ENCODE data around the gene HOXA13. TPM values are rescaled to one million over a fixed set of nuclear protein-coding genes. Genes with fewer than 3 reads are reported as not detected.
A peak's percentile ranks its signal among the peaks of the same experiment; 100 is the strongest.

HOXA13 gene
- total and polyA plus RNA-seq, 4 donors, result 0.38 TPM; not detected in 3

- ATAC-seq (ENCODE audit: low FRiP score) (no peak), DNase-seq (peak in 1 of 2 donors; percentile 77)
- Histone ChIP-seq H3K4me1 (ENCODE audit: control insufficient read depth in 1 of 2, insufficient read depth in 2 of 2, low read length in 2 of 2) (no peaks in the 10 kb centered on the region), H3K9me3 (ENCODE audit: control insufficient read depth, low read length) (no peaks in the 10 kb centered on the region), H3K36me3 (ENCODE audit: control insufficient read depth in 1 of 2, insufficient read depth in 2 of 2, low read length in 1 of 2) (no peaks in the 10 kb centered on the region), H3K27me3 (ENCODE audit: control insufficient read depth in 1 of 2, insufficient read depth in 2 of 2, low read length in 1 of 2) (no peaks in the 10 kb centered on the region), H3K27ac (ENCODE audit: low read depth in 1 of 2, low read length in 2 of 2) (peak overlapping the region in 1 of 2 donors; percentile 38), H3K4me3 (ENCODE audit: low read length in 2 of 2) (peak overlapping the region; percentile 7 to 33)
- intact Hi-C loops (cut with DNase I), result loop anchor here in 1 of 2 donors (5.0 to 10.0 kb wide), 2 partner anchors 945 to 1293 kb away; partner anchors contain the start of genes CBX3 and HNRNPA2B1
- WGBS, 2 donors, result 51 to 60% methylated on average over 13 of the region's 13 CpGs
These were observed 49.9 kb downstream of the HOXA13 start for GRCh38 chr7:27149842-27150567.

GRCh38 chr7:27148756-27149641 is 50.9 kb downstream of the HOXA13 start:
- no peaks in the 10 kb centered on the region for H3K4me1 ChIP-seq (ENCODE audit: control insufficient read depth in 1 of 2, insufficient read depth in 2 of 2, low read length in 2 of 2)
- 53 to 59% methylated on average over 30 of the region's 30 CpGs for WGBS, 2 donors
- intact Hi-C loops (cut with DNase I), result no loop called here
- peak overlapping the region in 1 of 2 donors; percentile 28 for H3K4me3 ChIP-seq (ENCODE audit: low read length in 2 of 2)
- no peaks in the 10 kb centered on the region for H3K27me3 ChIP-seq (ENCODE audit: control insufficient read depth in 1 of 2, insufficient read depth in 2 of 2, low read length in 1 of 2)
- peak overlapping the region in 1 of 2 donors; percentile 20 for H3K27ac ChIP-seq (ENCODE audit: low read depth in 1 of 2, low read length in 2 of 2)
- H3K9me3 ChIP-seq (ENCODE audit: control insufficient read depth, low read length), result no peaks in the 10 kb centered on the region
- H3K36me3 ChIP-seq (ENCODE audit: control insufficient read depth in 1 of 2, insufficient read depth in 2 of 2, low read length in 1 of 2), result no peaks in the 10 kb centered on the region
- ATAC-seq (ENCODE audit: low FRiP score) (no peak), DNase-seq (no peak)

DNA sequence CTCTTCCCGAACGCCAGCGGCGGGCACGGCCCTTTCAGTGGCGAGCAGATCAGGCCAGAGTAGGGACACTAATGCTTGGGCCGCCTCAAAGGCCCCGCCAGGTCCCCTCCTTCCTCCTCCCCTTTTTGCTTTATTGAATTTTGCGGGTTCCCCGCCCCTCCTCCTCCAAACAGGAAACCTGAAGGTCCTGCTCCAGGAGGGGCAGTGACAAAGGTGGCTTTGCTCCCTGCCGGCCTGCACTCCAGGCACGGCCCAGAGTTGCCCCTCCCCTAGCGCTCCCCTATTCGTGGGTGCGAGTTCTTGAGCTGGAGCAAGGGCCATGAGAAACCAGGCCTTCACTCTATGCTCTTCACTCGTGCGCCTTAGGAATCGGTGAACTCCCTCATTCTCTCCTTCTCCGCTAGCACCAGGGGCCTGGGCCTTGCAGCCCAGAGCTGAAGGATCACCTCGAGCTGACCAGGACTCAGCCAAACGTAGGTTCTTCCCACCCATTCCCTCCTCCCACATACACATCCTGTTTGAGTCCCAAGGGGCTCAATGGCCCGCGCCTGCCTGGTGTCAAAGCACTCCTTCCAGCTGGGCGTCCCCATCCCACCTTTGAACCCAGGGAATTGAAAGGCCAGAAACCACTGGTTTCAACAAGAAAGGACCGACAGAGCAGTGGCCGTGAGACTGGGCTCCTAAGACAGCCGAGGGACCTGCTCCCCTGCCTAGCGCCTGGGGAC is 51.7 kb downstream of the HOXA13 start:
- Histone ChIP-seq H3K4me1 (ENCODE audit: control insufficient read depth in 1 of 2, insufficient read depth in 2 of 2, low read length in 2 of 2) (no peaks in the 10 kb centered on the region), H3K36me3 (ENCODE audit: control insufficient read depth in 1 of 2, insufficient read depth in 2 of 2, low read length in 1 of 2) (no peaks in the 10 kb centered on the region), H3K27me3 (ENCODE audit: control insufficient read depth in 1 of 2, insufficient read depth in 2 of 2, low read length in 1 of 2) (no peaks in the 10 kb centered on the region), H3K27ac (ENCODE audit: low read depth in 1 of 2, low read length in 2 of 2) (peak overlapping the region; percentile 16 to 20), H3K9me3 (ENCODE audit: control insufficient read depth, low read length) (no peaks in the 10 kb centered on the region), H3K4me3 (ENCODE audit: low read length in 2 of 2) (peak overlapping the region in 1 of 2 donors; percentile 28)
- no peak for ATAC-seq (ENCODE audit: low FRiP score)
- intact Hi-C loops (cut with DNase I), result no loop called here
- WGBS, 2 donors, result 25 to 29% methylated on average over 28 of the region's 28 CpGs
- DNase-seq, result no peak

- H3K4me1 ChIP-seq (ENCODE audit: control insufficient read depth in 1 of 2, insufficient read depth in 2 of 2, low read length in 2 of 2), result no peaks in the 10 kb centered on the region
- H3K9me3 ChIP-seq (ENCODE audit: control insufficient read depth, low read length), result no peaks in the 10 kb centered on the region
- no peaks in the 10 kb centered on the region for H3K27me3 ChIP-seq (ENCODE audit: control insufficient read depth in 1 of 2, insufficient read depth in 2 of 2, low read length in 1 of 2)
- WGBS, 2 donors, result 22 to 30% methylated on average over 63 of the region's 63 CpGs
- peak within 1 kb of the TSS; percentile 8 to 28 for H3K4me3 ChIP-seq (ENCODE audit: low read length in 2 of 2)
- DNase-seq (peak; percentile 78 to 92), ATAC-seq (ENCODE audit: low FRiP score) (no peak)
- no peaks in the 10 kb centered on the region for H3K36me3 ChIP-seq (ENCODE audit: control insufficient read depth in 1 of 2, insufficient read depth in 2 of 2, low read length in 1 of 2)
- peak within 1 kb of the TSS; percentile 16 to 35 for H3K27ac ChIP-seq (ENCODE audit: low read depth in 1 of 2, low read length in 2 of 2)
- intact Hi-C loops (cut with DNase I), result no loop called here
These were observed 52.5 kb downstream of the HOXA13 start, which contains the start of gene HOXA6 for GRCh38 chr7:27147199-27148030. Gene HOXA6, minus strand, starts transcription at chr7:27147774. Its CDS starts 25 bp downstream, at chr7:27147749.

GRCh38 chr7:27146491-27147198 is 53.2 kb downstream of the HOXA13 start:
- ATAC-seq (ENCODE audit: low FRiP score) (no peak), DNase-seq (no peak)
- no peaks in the 10 kb centered on the region for H3K27me3 ChIP-seq (ENCODE audit: control insufficient read depth in 1 of 2, insufficient read depth in 2 of 2, low read length in 1 of 2)
- no peaks in the 10 kb centered on the region for H3K36me3 ChIP-seq (ENCODE audit: control insufficient read depth in 1 of 2, insufficient read depth in 2 of 2, low read length in 1 of 2)
- intact Hi-C loops (cut with DNase I), result no loop called here
- no peak overlapping the region for H3K27ac ChIP-seq (ENCODE audit: low read depth in 1 of 2, low read length in 2 of 2)
- H3K4me1 ChIP-seq (ENCODE audit: control insufficient read depth in 1 of 2, insufficient read depth in 2 of 2, low read length in 2 of 2), result no peaks in the 10 kb centered on the region
- WGBS, 2 donors, result 75 to 89% methylated on average over 4 to 5 of the region's 5 CpGs
- no peaks in the 10 kb centered on the region for H3K9me3 ChIP-seq (ENCODE audit: control insufficient read depth, low read length)
- H3K4me3 ChIP-seq (ENCODE audit: low read length in 2 of 2), result no peak overlapping the region

DNA sequence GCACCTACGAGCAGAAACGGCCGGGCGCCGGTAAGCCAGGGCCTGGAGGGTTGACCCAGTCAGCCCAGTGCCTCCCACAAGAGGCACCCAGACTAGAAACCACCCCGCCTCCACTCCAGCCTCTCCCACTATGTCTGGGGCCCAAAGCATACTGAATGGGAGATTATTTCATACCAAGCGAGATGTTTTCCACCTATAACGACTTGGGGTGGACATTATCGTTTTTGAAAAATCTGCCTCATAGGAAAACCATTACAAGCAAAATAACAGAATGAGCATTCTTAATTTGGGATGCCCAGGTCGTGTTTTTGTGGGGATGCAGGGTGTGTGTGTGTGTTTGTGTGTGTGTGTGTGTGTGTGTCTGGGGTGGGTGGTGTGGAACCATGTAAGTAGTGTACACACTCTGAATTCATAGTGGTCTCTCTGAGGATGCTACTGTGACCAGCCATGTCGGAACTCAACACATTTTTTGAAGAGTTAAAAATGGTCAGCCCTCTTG is 53.9 kb downstream of the HOXA13 start:
- intact Hi-C loops (cut with DNase I), result no loop called here

DNA sequence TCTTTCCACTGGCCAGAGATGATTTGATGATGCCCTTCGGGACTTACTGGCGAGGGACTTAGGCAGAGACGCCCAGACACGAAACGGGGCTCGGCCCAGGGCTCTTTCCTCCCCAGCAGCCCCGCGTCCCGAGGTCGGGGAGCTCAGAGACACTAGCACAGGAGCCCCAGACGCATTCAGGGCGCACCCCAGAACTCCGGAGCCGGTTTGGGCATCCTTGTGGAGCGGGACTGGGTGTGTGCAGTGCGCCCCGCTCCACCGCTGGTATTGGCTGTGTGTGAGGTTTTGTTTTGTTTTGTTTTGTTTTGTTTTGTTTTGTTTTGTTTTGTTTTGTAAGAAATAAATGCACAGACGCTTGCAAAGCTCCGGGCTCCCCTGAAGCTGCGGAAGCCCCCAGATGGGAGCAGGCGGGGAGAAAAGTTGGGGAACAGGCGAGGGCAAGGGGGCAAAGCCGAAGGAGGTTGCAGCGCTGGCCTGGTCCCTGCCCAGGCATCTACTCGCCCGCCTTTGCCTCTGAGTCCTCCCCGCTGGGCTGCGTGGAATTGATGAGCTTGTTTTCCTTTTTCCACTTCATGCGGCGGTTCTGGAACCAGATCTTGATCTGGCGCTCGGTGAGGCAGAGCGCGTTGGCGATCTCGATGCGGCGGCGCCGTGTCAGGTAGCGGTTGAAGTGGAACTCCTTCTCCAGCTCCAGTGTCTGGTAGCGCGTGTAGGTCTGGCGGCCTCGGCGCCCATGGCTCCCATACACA is 54.6 kb downstream of the HOXA13 start:
- Histone ChIP-seq H3K9me3 (ENCODE audit: control insufficient read depth, low read length) (no peaks in the 10 kb centered on the region), H3K4me3 (ENCODE audit: low read length in 2 of 2) (no peak overlapping the region), H3K27ac (ENCODE audit: low read depth in 1 of 2, low read length in 2 of 2) (no peak overlapping the region), H3K4me1 (ENCODE audit: control insufficient read depth in 1 of 2, insufficient read depth in 2 of 2, low read length in 2 of 2) (no peaks in the 10 kb centered on the region), H3K36me3 (ENCODE audit: control insufficient read depth in 1 of 2, insufficient read depth in 2 of 2, low read length in 1 of 2) (no peaks in the 10 kb centered on the region), H3K27me3 (ENCODE audit: control insufficient read depth in 1 of 2, insufficient read depth in 2 of 2, low read length in 1 of 2) (no peaks in the 10 kb centered on the region)
- intact Hi-C loops (cut with DNase I), result no loop called here
- WGBS, 2 donors, result 68 to 91% methylated on average over 45 to 47 of the region's 47 CpGs
- ATAC-seq (ENCODE audit: low FRiP score) (no peak), DNase-seq (peak in 1 of 2 donors; percentile 80)

More for the DNA sequence above, 53.9 kb downstream of the HOXA13 start:
- WGBS, 2 donors, result 71 to 92% methylated on average over 11 of the region's 11 CpGs
- H3K36me3 ChIP-seq (ENCODE audit: control insufficient read depth in 1 of 2, insufficient read depth in 2 of 2, low read length in 1 of 2), result no peaks in the 10 kb centered on the region
- no peaks in the 10 kb centered on the region for H3K9me3 ChIP-seq (ENCODE audit: control insufficient read depth, low read length)
- no peak for DNase-seq
- H3K4me3 ChIP-seq (ENCODE audit: low read length in 2 of 2), result no peak overlapping the region
- H3K27me3 ChIP-seq (ENCODE audit: control insufficient read depth in 1 of 2, insufficient read depth in 2 of 2, low read length in 1 of 2), result no peaks in the 10 kb centered on the region
- H3K27ac ChIP-seq (ENCODE audit: low read depth in 1 of 2, low read length in 2 of 2), result no peak overlapping the region
- no peaks in the 10 kb centered on the region for H3K4me1 ChIP-seq (ENCODE audit: control insufficient read depth in 1 of 2, insufficient read depth in 2 of 2, low read length in 2 of 2)
- ATAC-seq (ENCODE audit: low FRiP score), result no peak

Data from aorta (tissue), 5 donors.